OCI-LY1 (cell line): Measurements from ENCODE around the gene SCAPER.

Experiments
- EZH2 ChIP-seq: fragments of 200-600 bp; sonication (generic), shearing (Covaris generic); IDR thresholded peaks from 2 replicates; pipeline ENCODE4 v1.8.0; 2017; ENCODE audit warnings: borderline replicate concordance, mixed run types, mild to moderate bottlenecking, antibody characterized with exemption, low read length, moderate library complexity, mixed read lengths
- TF ChIP-seq, protein P1 (sequence below): fragments of 200-600 bp; sonication (generic), shearing (Covaris generic); IDR thresholded peaks from 2 replicates; pipeline ENCODE4 v1.5.1; 2017; ENCODE audit warnings: mild to moderate bottlenecking, antibody characterized with exemption, low read length, moderate library complexity, mixed read lengths

DNA sequence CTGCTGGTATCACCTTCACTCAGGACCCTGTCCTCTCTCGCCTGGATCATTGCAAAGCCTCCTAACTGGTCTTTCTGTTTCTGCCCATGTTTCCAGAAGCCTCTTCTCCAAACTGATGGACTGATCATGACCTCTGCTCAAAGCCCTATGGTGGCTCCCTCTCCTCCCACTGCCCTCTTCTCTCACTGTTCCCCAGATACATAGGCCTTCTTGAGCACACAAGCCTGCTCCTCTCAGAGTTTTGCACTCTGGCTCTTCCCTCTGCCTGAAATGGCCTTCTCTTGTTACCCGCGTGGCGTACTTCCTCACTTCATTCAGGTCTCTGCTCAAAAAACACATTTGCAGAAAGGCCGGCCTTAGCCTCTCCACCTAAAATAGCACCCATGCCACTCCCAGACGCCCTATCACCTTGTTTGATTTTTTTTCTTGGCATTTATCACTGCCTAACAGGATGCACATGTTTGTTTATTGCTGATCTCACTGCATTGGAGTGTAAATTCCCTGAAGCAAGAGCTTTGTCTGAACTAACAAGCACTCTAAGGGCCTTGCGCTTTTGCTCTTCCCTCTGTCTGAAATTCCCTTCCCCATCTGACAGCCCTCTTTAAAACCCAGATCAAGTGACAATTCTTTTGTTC is 592.5 kb downstream of the SCAPER start:
- TF ChIP-seq, protein P1, sequence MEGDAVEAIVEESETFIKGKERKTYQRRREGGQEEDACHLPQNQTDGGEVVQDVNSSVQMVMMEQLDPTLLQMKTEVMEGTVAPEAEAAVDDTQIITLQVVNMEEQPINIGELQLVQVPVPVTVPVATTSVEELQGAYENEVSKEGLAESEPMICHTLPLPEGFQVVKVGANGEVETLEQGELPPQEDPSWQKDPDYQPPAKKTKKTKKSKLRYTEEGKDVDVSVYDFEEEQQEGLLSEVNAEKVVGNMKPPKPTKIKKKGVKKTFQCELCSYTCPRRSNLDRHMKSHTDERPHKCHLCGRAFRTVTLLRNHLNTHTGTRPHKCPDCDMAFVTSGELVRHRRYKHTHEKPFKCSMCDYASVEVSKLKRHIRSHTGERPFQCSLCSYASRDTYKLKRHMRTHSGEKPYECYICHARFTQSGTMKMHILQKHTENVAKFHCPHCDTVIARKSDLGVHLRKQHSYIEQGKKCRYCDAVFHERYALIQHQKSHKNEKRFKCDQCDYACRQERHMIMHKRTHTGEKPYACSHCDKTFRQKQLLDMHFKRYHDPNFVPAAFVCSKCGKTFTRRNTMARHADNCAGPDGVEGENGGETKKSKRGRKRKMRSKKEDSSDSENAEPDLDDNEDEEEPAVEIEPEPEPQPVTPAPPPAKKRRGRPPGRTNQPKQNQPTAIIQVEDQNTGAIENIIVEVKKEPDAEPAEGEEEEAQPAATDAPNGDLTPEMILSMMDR, result no peak
- TF ChIP-seq EZH2, result no peak
